ENCODE data around the gene SUV39H1.

DNA sequence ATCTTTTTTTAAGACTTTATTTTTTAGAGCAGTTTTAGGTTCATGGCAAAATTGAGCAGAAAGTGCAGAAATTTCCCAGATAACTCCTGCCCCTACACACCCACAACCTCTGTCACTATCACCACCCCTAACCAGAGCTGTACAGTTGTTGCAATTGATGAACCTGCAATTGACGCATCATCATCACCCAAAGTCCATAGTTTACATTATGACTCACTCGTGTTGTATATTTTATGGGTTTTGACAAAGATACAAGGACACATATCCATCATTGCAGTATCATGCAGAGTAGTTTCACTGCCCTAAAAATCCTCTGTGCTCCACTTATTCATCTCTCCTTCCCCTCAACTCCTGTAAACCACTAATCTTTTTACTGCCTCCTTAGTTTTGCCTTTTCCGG lies 47.4 kb upstream of the SUV39H1 start:
- TF ChIP-seq, protein P1, sequence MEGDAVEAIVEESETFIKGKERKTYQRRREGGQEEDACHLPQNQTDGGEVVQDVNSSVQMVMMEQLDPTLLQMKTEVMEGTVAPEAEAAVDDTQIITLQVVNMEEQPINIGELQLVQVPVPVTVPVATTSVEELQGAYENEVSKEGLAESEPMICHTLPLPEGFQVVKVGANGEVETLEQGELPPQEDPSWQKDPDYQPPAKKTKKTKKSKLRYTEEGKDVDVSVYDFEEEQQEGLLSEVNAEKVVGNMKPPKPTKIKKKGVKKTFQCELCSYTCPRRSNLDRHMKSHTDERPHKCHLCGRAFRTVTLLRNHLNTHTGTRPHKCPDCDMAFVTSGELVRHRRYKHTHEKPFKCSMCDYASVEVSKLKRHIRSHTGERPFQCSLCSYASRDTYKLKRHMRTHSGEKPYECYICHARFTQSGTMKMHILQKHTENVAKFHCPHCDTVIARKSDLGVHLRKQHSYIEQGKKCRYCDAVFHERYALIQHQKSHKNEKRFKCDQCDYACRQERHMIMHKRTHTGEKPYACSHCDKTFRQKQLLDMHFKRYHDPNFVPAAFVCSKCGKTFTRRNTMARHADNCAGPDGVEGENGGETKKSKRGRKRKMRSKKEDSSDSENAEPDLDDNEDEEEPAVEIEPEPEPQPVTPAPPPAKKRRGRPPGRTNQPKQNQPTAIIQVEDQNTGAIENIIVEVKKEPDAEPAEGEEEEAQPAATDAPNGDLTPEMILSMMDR (IDR thresholded peaks at IDR 0.05): no peak
- no peak for TF ChIP-seq POLR2AphosphoS5 (IDR thresholded peaks at IDR 0.05)
- no peak for TF ChIP-seq EP300 (IDR thresholded peaks at IDR 0.05)

Data from gastroesophageal sphincter (tissue), 3 donors.